Measurements from ENCODE around the gene CAMTA1. TPM values are rescaled to one million over a fixed set of nuclear protein-coding genes. Genes with fewer than 3 reads are reported as not detected.

The CAMTA1 gene
- total and polyA plus RNA-seq, 9 of the 15 experiments (the other 6 are each of a cell fraction or from before 2014, with no cell fraction given), result 43.9 to 161 (median 65.9) TPM

Small RNA genes within 50 kb of the gene (small RNA-seq; reads per million reads assigned to genes)
- gene AL359881.1 (not detected), gene AL590128.1 (not detected), gene RNU1-8P (not detected)

Other genes starting within 250 kb of the CAMTA1 start
- 47.3 and 58.4 TPM in 2 replicates for gene NOL9, start 230.9 kb upstream of the CAMTA1 start, total RNA-seq (2014; rRNA removed)
- 62.5 and 63.6 TPM in 2 replicates for gene NOL9, start 230.9 kb upstream of the CAMTA1 start, total RNA-seq (2014; rRNA removed; fragmentation: Illumina TruSeq; extraction: Trizol)
- 52.8 and 56.5 TPM in 2 replicates for gene NOL9, start 230.9 kb upstream of the CAMTA1 start, total RNA-seq (2015; rRNA removed; fragmentation: Illumina TruSeq; extraction: Trizol)
- 76.5 and 79.3 TPM in 2 replicates for gene NOL9, start 230.9 kb upstream of the CAMTA1 start, total RNA-seq (2021)
- gene NOL9, start 230.9 kb upstream of the CAMTA1 start, polyA plus RNA-seq (2011; rRNA removed), result 52.3 and 52.7 TPM in 2 replicates
- 25.8 and 30.1 TPM in 2 replicates for gene NOL9, start 230.9 kb upstream of the CAMTA1 start, polyA plus RNA-seq (2014; fragmentation: Illumina TruSeq; extraction: Trizol)
- 10 to 100 TPM in 1 of 2 experiments, 1 to 10 TPM in 1; 5.6 to 10.1 TPM for gene NOL9, start 230.9 kb upstream of the CAMTA1 start, polyA plus RNA-seq (2014; fragmentation: Nextera tagmentation; extraction: Ambion mirVana)
- 35.6 and 40.0 TPM in 2 replicates for gene NOL9, start 230.9 kb upstream of the CAMTA1 start, polyA plus RNA-seq (2014; rRNA removed)
- gene TAS1R1, start 230.1 kb upstream of the CAMTA1 start, total RNA-seq (2014; rRNA removed), result not detected in 2 replicates
- gene TAS1R1, start 230.1 kb upstream of the CAMTA1 start, total RNA-seq (2014; rRNA removed; fragmentation: Illumina TruSeq; extraction: Trizol), result not detected in 2 replicates
- gene TAS1R1, start 230.1 kb upstream of the CAMTA1 start, total RNA-seq (2015; rRNA removed; fragmentation: Illumina TruSeq; extraction: Trizol), result not detected in 2 replicates
- gene TAS1R1, start 230.1 kb upstream of the CAMTA1 start, total RNA-seq (2021), result not detected in 2 replicates
- gene TAS1R1, start 230.1 kb upstream of the CAMTA1 start, polyA plus RNA-seq (2011; rRNA removed), result 0.04 and 0.06 TPM in 2 replicates
- gene TAS1R1, start 230.1 kb upstream of the CAMTA1 start, polyA plus RNA-seq (2014; fragmentation: Illumina TruSeq; extraction: Trizol), result not detected in 2 replicates
- not detected for gene TAS1R1, start 230.1 kb upstream of the CAMTA1 start, polyA plus RNA-seq (2014; fragmentation: Nextera tagmentation; extraction: Ambion mirVana)
- not detected in 2 replicates for gene TAS1R1, start 230.1 kb upstream of the CAMTA1 start, polyA plus RNA-seq (2014; rRNA removed)
- gene ZBTB48, start 205.5 kb upstream of the CAMTA1 start, total RNA-seq (2014; rRNA removed), result 42.4 and 52.4 TPM in 2 replicates
- 17.2 and 19.8 TPM in 2 replicates for gene ZBTB48, start 205.5 kb upstream of the CAMTA1 start, total RNA-seq (2014; rRNA removed; fragmentation: Illumina TruSeq; extraction: Trizol)
- 44.5 and 55.4 TPM in 2 replicates for gene ZBTB48, start 205.5 kb upstream of the CAMTA1 start, total RNA-seq (2015; rRNA removed; fragmentation: Illumina TruSeq; extraction: Trizol)
- 52.9 and 55.3 TPM in 2 replicates for gene ZBTB48, start 205.5 kb upstream of the CAMTA1 start, total RNA-seq (2021)
- gene ZBTB48, start 205.5 kb upstream of the CAMTA1 start, polyA plus RNA-seq (2011; rRNA removed), result 29.5 and 57.2 TPM in 2 replicates
- 24.9 and 40.6 TPM in 2 replicates for gene ZBTB48, start 205.5 kb upstream of the CAMTA1 start, polyA plus RNA-seq (2014; fragmentation: Illumina TruSeq; extraction: Trizol)
- gene ZBTB48, start 205.5 kb upstream of the CAMTA1 start, polyA plus RNA-seq (2014; fragmentation: Nextera tagmentation; extraction: Ambion mirVana), result 1 to 10 TPM; 1.9 to 7.4 TPM
- gene ZBTB48, start 205.5 kb upstream of the CAMTA1 start, polyA plus RNA-seq (2014; rRNA removed), result 50.9 and 66.9 TPM in 2 replicates
- gene KLHL21, start 182.6 kb upstream of the CAMTA1 start, total RNA-seq (2014; rRNA removed), result 26.4 and 32.3 TPM in 2 replicates
- gene KLHL21, start 182.6 kb upstream of the CAMTA1 start, total RNA-seq (2014; rRNA removed; fragmentation: Illumina TruSeq; extraction: Trizol), result 10.0 and 12.6 TPM in 2 replicates
- gene KLHL21, start 182.6 kb upstream of the CAMTA1 start, total RNA-seq (2015; rRNA removed; fragmentation: Illumina TruSeq; extraction: Trizol), result 22.4 and 23.6 TPM in 2 replicates
- 39.6 and 42.1 TPM in 2 replicates for gene KLHL21, start 182.6 kb upstream of the CAMTA1 start, total RNA-seq (2021)
- 11.0 and 14.9 TPM in 2 replicates for gene KLHL21, start 182.6 kb upstream of the CAMTA1 start, polyA plus RNA-seq (2011; rRNA removed)
- gene KLHL21, start 182.6 kb upstream of the CAMTA1 start, polyA plus RNA-seq (2014; fragmentation: Illumina TruSeq; extraction: Trizol), result 17.5 and 24.2 TPM in 2 replicates
- gene KLHL21, start 182.6 kb upstream of the CAMTA1 start, polyA plus RNA-seq (2014; fragmentation: Nextera tagmentation; extraction: Ambion mirVana), result 1 to 10 TPM; 2.1 to 2.2 TPM
- gene KLHL21, start 182.6 kb upstream of the CAMTA1 start, polyA plus RNA-seq (2014; rRNA removed), result 21.0 and 22.2 TPM in 2 replicates
- 12.6 and 13.8 TPM in 2 replicates for gene PHF13, start 171.7 kb upstream of the CAMTA1 start, total RNA-seq (2014; rRNA removed)
- gene PHF13, start 171.7 kb upstream of the CAMTA1 start, total RNA-seq (2014; rRNA removed; fragmentation: Illumina TruSeq; extraction: Trizol), result 11.7 and 12.6 TPM in 2 replicates
- gene PHF13, start 171.7 kb upstream of the CAMTA1 start, total RNA-seq (2015; rRNA removed; fragmentation: Illumina TruSeq; extraction: Trizol), result 9.8 and 10.3 TPM in 2 replicates
- gene PHF13, start 171.7 kb upstream of the CAMTA1 start, total RNA-seq (2021), result 30.2 and 36.1 TPM in 2 replicates
- gene PHF13, start 171.7 kb upstream of the CAMTA1 start, polyA plus RNA-seq (2011; rRNA removed), result 8.8 and 9.6 TPM in 2 replicates
- 17.9 and 21.5 TPM in 2 replicates for gene PHF13, start 171.7 kb upstream of the CAMTA1 start, polyA plus RNA-seq (2014; fragmentation: Illumina TruSeq; extraction: Trizol)
- 1 to 10 TPM; 1.8 TPM for gene PHF13, start 171.7 kb upstream of the CAMTA1 start, polyA plus RNA-seq (2014; fragmentation: Nextera tagmentation; extraction: Ambion mirVana)
- 13.2 and 13.3 TPM in 2 replicates for gene PHF13, start 171.7 kb upstream of the CAMTA1 start, polyA plus RNA-seq (2014; rRNA removed)
- 31.2 and 37.6 TPM in 2 replicates for gene THAP3, start 160.6 kb upstream of the CAMTA1 start, total RNA-seq (2014; rRNA removed)
- 7.4 and 9.5 TPM in 2 replicates for gene THAP3, start 160.6 kb upstream of the CAMTA1 start, total RNA-seq (2014; rRNA removed; fragmentation: Illumina TruSeq; extraction: Trizol)
- 23.3 and 24.4 TPM in 2 replicates for gene THAP3, start 160.6 kb upstream of the CAMTA1 start, total RNA-seq (2015; rRNA removed; fragmentation: Illumina TruSeq; extraction: Trizol)
- 18.2 and 22.1 TPM in 2 replicates for gene THAP3, start 160.6 kb upstream of the CAMTA1 start, total RNA-seq (2021)
- 12.7 and 18.9 TPM in 2 replicates for gene THAP3, start 160.6 kb upstream of the CAMTA1 start, polyA plus RNA-seq (2011; rRNA removed)
- 20.0 and 23.0 TPM in 2 replicates for gene THAP3, start 160.6 kb upstream of the CAMTA1 start, polyA plus RNA-seq (2014; fragmentation: Illumina TruSeq; extraction: Trizol)
- gene THAP3, start 160.6 kb upstream of the CAMTA1 start, polyA plus RNA-seq (2014; fragmentation: Nextera tagmentation; extraction: Ambion mirVana), result 1 to 10 TPM; 1.9 to 7.0 TPM
- 28.1 and 29.3 TPM in 2 replicates for gene THAP3, start 160.6 kb upstream of the CAMTA1 start, polyA plus RNA-seq (2014; rRNA removed)
- 67.5 and 87.3 TPM in 2 replicates for gene DNAJC11, start 83.6 kb upstream of the CAMTA1 start, total RNA-seq (2014; rRNA removed)
- gene DNAJC11, start 83.6 kb upstream of the CAMTA1 start, total RNA-seq (2014; rRNA removed; fragmentation: Illumina TruSeq; extraction: Trizol), result 78.9 and 86.4 TPM in 2 replicates
- gene DNAJC11, start 83.6 kb upstream of the CAMTA1 start, total RNA-seq (2015; rRNA removed; fragmentation: Illumina TruSeq; extraction: Trizol), result 76.6 and 81.4 TPM in 2 replicates
- 115 and 121 TPM in 2 replicates for gene DNAJC11, start 83.6 kb upstream of the CAMTA1 start, total RNA-seq (2021)
- 42.2 and 52.7 TPM in 2 replicates for gene DNAJC11, start 83.6 kb upstream of the CAMTA1 start, polyA plus RNA-seq (2011; rRNA removed)
- 109 and 123 TPM in 2 replicates for gene DNAJC11, start 83.6 kb upstream of the CAMTA1 start, polyA plus RNA-seq (2014; fragmentation: Illumina TruSeq; extraction: Trizol)
- gene DNAJC11, start 83.6 kb upstream of the CAMTA1 start, polyA plus RNA-seq (2014; fragmentation: Nextera tagmentation; extraction: Ambion mirVana), result 10 to 100 TPM; 14.1 to 23.2 TPM
- 79.0 and 81.4 TPM in 2 replicates for gene DNAJC11, start 83.6 kb upstream of the CAMTA1 start, polyA plus RNA-seq (2014; rRNA removed)